K562 (cell line): ENCODE results near the gene CRTC3. TPM values are rescaled to one million over a fixed set of nuclear protein-coding genes. Genes with fewer than 3 reads are reported as not detected.

ENCODE experiments used
- ATF4 ChIP-seq: fragments of 450-650 bp; formaldehyde crosslinking; IDR thresholded peaks from 2 replicates; pipeline ENCODE4 v1.4.0; 2022; ENCODE audit warnings: mild to moderate bottlenecking, moderate library complexity
- BCOR ChIP-seq: fragments of 450-650 bp; IDR thresholded peaks from 2 replicates; pipeline ENCODE4 v1.6.1; 2016
- CBX5 ChIP-seq: IDR thresholded peaks from 2 replicates; pipeline ENCODE4 v1.6.1; 2014; ENCODE audit warnings: low read depth, borderline replicate concordance
- CREBBP ChIP-seq: IDR thresholded peaks from one replicate; pipeline ENCODE4 v1.6.1; 2012; ENCODE audit warnings: low read depth, mild to moderate bottlenecking, control low read depth, inconsistent platforms, low read length
- EHMT2 ChIP-seq: fragments of 450-650 bp; IDR thresholded peaks from 2 replicates; pipeline ENCODE4 v1.6.1; 2018; ENCODE audit warnings: antibody characterized with exemption
- EP300 ChIP-seq: IDR thresholded peaks from 2 replicates; pipeline ENCODE4 v1.6.1; 2012; ENCODE audit warnings: low read length, improper control_type of control experiment
- ETS1 ChIP-seq: conservative IDR thresholded peaks from 2 replicates; pipeline ENCODE4 v1.6.1; 2011; ENCODE audit warnings: low read depth, mild to moderate bottlenecking, low read length; ENCODE audit not compliant: control insufficient read depth
- FIP1L1 ChIP-seq: fragments of 200-400 bp; formaldehyde crosslinking; IDR thresholded peaks from 2 replicates; pipeline ENCODE4 v1.6.1; 2018; ENCODE audit warnings: mild to moderate bottlenecking, low read depth, low read length; ENCODE audit not compliant: poor library complexity, severe bottlenecking
- ILF3 ChIP-seq: fragments of 450-650 bp; IDR thresholded peaks from 2 replicates; pipeline ENCODE4 v1.6.1; 2018; ENCODE audit warnings: antibody characterized with exemption, mild to moderate bottlenecking, moderate library complexity, borderline replicate concordance
- IRF2 ChIP-seq: sonication (generic); formaldehyde crosslinking; IDR thresholded peaks from 2 replicates; pipeline ENCODE4 v1.8.1; 2022; ENCODE audit warnings: mild to moderate bottlenecking, missing genetic modification reagents
- KDM1A ChIP-seq, 2 experiments: fragments of 450-650 bp; IDR thresholded peaks; 2 replicates each; pipeline ENCODE4 v1.6.1; 2016; ENCODE audit warnings: mild to moderate bottlenecking in 2 of 2
- NCOA4 ChIP-seq: fragments of 450-650 bp; IDR thresholded peaks from 2 replicates; pipeline ENCODE4 v1.6.1; 2018; ENCODE audit warnings: mild to moderate bottlenecking; ENCODE audit not compliant: partially characterized antibody
- RBBP5 ChIP-seq: fragments of 200-600 bp; sonication (generic); IDR thresholded peaks from 2 replicates; pipeline ENCODE4 v1.6.1; 2012; ENCODE audit warnings: borderline replicate concordance, mild to moderate bottlenecking, low read length, control low read depth, inconsistent platforms; ENCODE audit not compliant: insufficient read depth, poor library complexity, severe bottlenecking
- REST ChIP-seq, 2 experiments: fragments of 450-650 bp; formaldehyde crosslinking in 1 of 2; IDR thresholded peaks; 2 replicates each; pipeline versions ENCODE4 v1.4.0 to v1.6.1; 2014 to 2020; ENCODE audit warnings: mild to moderate bottlenecking in 2 of 2, borderline replicate concordance in 1 of 2, low read depth in 1 of 2
- SRF ChIP-seq, 2 experiments: fragments of 250-450, 450-650 bp in 1 of 2; sonication (Bioruptor Pico) in 1 of 2; sonication (generic) in 1 of 2; formaldehyde crosslinking; IDR thresholded peaks; 2 replicates each; pipeline versions ENCODE4 v1.5.0 to v1.5.1; 2020 to 2022; ENCODE audit warnings: mild to moderate bottlenecking in 1 of 2, missing genetic modification reagents in 1 of 2
- ZBTB7A ChIP-seq: IDR thresholded peaks from 2 replicates; pipeline ENCODE4 v1.6.1; 2011; ENCODE audit warnings: low read depth, mild to moderate bottlenecking, low read length, moderate library complexity, borderline replicate concordance; ENCODE audit not compliant: control insufficient read depth
- ZFP36 ChIP-seq: fragments of 150-350 bp; IDR thresholded peaks from 2 replicates; pipeline ENCODE4 v1.6.1; 2018; ENCODE audit warnings: low read length, low read depth; ENCODE audit not compliant: partially characterized antibody
- ZNF444 ChIP-seq: fragments of 250-450 bp; sonication (Bioruptor Pico); IDR thresholded peaks from 2 replicates; pipeline ENCODE4 v1.4.0; 2020; ENCODE audit warnings: mild to moderate bottlenecking, moderate library complexity
- ZSCAN29 ChIP-seq: fragments of 450-650 bp; IDR thresholded peaks from 2 replicates; pipeline ENCODE4 v1.6.1; 2017
- polyA plus RNA-seq, 8 experiments: library from polyadenylated mRNA; depleted of rRNA in 4 of 8; stranded (reverse) in 5 of 8; unstranded in 3 of 8; fragments of >200 nt; fragmentation: Nextera tagmentation in 2 of 8; fragmentation: Illumina TruSeq in 1 of 8; extraction: Ambion mirVana in 2 of 8; extraction: Trizol in 1 of 8; gene quantifications; 2 replicates each; pipeline versions ENCODE4 v1.2.1 to v1.2.3, GENCODE V29; 2011 to 2014; ENCODE audit warnings: inconsistent platforms in 1 of 8, missing spikeins in 1 of 8
- total RNA-seq, 7 experiments: library from RNA; depleted of rRNA in 6 of 7; stranded (reverse); fragments of >200 nt in 6 of 7; fragmentation: Illumina TruSeq in 2 of 7; extraction: Trizol in 2 of 7; gene quantifications; 2 replicates each; pipeline versions ENCODE4 v1.2.1 to v1.2.3, GENCODE V29; 2011 to 2021; ENCODE audit warnings: low replicate concordance in 1 of 7

CRTC3 gene
- total and polyA plus RNA-seq, 9 of the 15 experiments (the other 6 are each of a cell fraction or from before 2014, with no cell fraction given) = 1.2 to 19.0 (median 11.6) TPM

- TF ChIP-seq REST (IDR thresholded peaks at IDR 0.05; ENCODE audit: borderline replicate concordance) (no peak), REST (CRISPR knock-in tag; IDR thresholded peaks at IDR 0.05; ENCODE audit: low read depth) (no peak), EHMT2 (no peak), ATF4 (CRISPR knock-in tag) (no peak), BCOR (no peak), ILF3 (no peak), ETS1 (no peak), ZNF444 (CRISPR knock-in tag) (no peak), ZSCAN29 (no peak), IRF2 (CRISPR knock-in tag) (no peak), KDM1A (IDR thresholded peaks at IDR 0.05) (no peak), EP300 (no peak), CREBBP (no peak), CBX5 (no peak), ZFP36 (peak; percentile 74), FIP1L1 (no peak), RBBP5 (peak; percentile 35), NCOA4 (no peak), SRF (CRISPR knock-in tag; IDR thresholded peaks at IDR 0.05) (no peak), ZBTB7A (no peak)
Measured at GRCh38 chr15:90650956-90651689, 121.4 kb downstream of the CRTC3 start (continued).
